Skeletal muscle tissue (tissue), 4 donors: ENCODE results near the gene NCKAP5. TPM values are rescaled to one million over a fixed set of nuclear protein-coding genes. Genes with fewer than 3 reads are reported as not detected.

Experiments
- H3K27ac ChIP-seq: one replicate; pipeline ENCODE4 v1.7.0; 2013; ENCODE audit warnings: mild to moderate bottlenecking, low read depth, low read length, inconsistent platforms
- H3K27me3 ChIP-seq, 3 donors: one replicate each; pipeline ENCODE4 v1.7.0; 2013; ENCODE audit warnings: low read length in 3 of 3; ENCODE audit not compliant: control insufficient read depth in 3 of 3, insufficient read depth in 3 of 3
- H3K36me3 ChIP-seq, 3 donors: one replicate each; pipeline ENCODE4 v1.7.0; 2013; ENCODE audit warnings: low read length in 3 of 3; ENCODE audit not compliant: control insufficient read depth in 3 of 3, insufficient read depth in 3 of 3
- H3K4me1 ChIP-seq, 3 donors: one replicate each; pipeline ENCODE4 v1.7.0; 2013; ENCODE audit warnings: low read length in 3 of 3, mild to moderate bottlenecking in 3 of 3; ENCODE audit not compliant: control insufficient read depth in 3 of 3, insufficient read depth in 3 of 3
- H3K4me3 ChIP-seq, 3 donors: one replicate each; pipeline ENCODE4 v1.7.0; 2013; ENCODE audit warnings: low read length in 3 of 3
- H3K9ac ChIP-seq, 3 donors: one replicate each; pipeline ENCODE4 v1.7.0; 2013; ENCODE audit warnings: low read length in 3 of 3, mild to moderate bottlenecking in 3 of 3, moderate library complexity in 2 of 3, low read depth in 1 of 3
- H3K9me3 ChIP-seq, 3 donors: one replicate each; pipeline ENCODE4 v1.7.0; 2013; ENCODE audit warnings: low read length in 3 of 3; ENCODE audit not compliant: control insufficient read depth in 3 of 3
- total RNA-seq: library from RNA; depleted of rRNA; stranded (reverse); fragments of >200 nt; gene quantifications from one replicate; pipeline ENCODE4 v1.2.3, GENCODE V29; 2014
- donor health status: Osteomylitis.

NCKAP5 gene
- total RNA-seq, 1 donor from 2014 or later = 5.7 TPM

GRCh38 chr2:133382566-133382965 lies 185.7 kb downstream of the NCKAP5 start:
- H3K4me1 ChIP-seq = no peaks in the 10 kb centered on the region
- H3K27me3 ChIP-seq = no peaks in the 10 kb centered on the region
- no peak overlapping the region for H3K9ac ChIP-seq
- H3K4me3 ChIP-seq = no peak overlapping the region
- no peaks in the 10 kb centered on the region for H3K36me3 ChIP-seq
- H3K27ac ChIP-seq = no peak overlapping the region
- no peaks in the 10 kb centered on the region for H3K9me3 ChIP-seq

GRCh38 chr2:133380991-133381390 lies 187.3 kb downstream of the NCKAP5 start:
- H3K4me1 ChIP-seq = no peaks in the 10 kb centered on the region
- no peak overlapping the region for H3K9ac ChIP-seq
- no peak overlapping the region for H3K4me3 ChIP-seq
- no peaks in the 10 kb centered on the region for H3K9me3 ChIP-seq
- H3K27me3 ChIP-seq = no peaks in the 10 kb centered on the region
- H3K36me3 ChIP-seq = no peaks in the 10 kb centered on the region
- no peak overlapping the region for H3K27ac ChIP-seq

GRCh38 chr2:133378928-133379549 lies 189.2 kb downstream of the NCKAP5 start:
- H3K36me3 ChIP-seq = no peaks in the 10 kb centered on the region
- H3K9me3 ChIP-seq = no peaks in the 10 kb centered on the region
- H3K27me3 ChIP-seq = no peaks in the 10 kb centered on the region
- H3K4me1 ChIP-seq = no peaks in the 10 kb centered on the region
- no peak overlapping the region for H3K27ac ChIP-seq
- H3K9ac ChIP-seq = no peak overlapping the region
- no peak overlapping the region for H3K4me3 ChIP-seq

GRCh38 chr2:133378386-133378785 lies 189.9 kb downstream of the NCKAP5 start:
- Histone ChIP-seq H3K36me3 (no peaks in the 10 kb centered on the region), H3K4me3 (no peak overlapping the region), H3K9me3 (no peaks in the 10 kb centered on the region), H3K9ac (no peak overlapping the region), H3K27ac (no peak overlapping the region), H3K27me3 (no peaks in the 10 kb centered on the region), H3K4me1 (no peaks in the 10 kb centered on the region)

- Histone ChIP-seq H3K9ac (no peak overlapping the region), H3K36me3 (no peaks in the 10 kb centered on the region), H3K9me3 (no peaks in the 10 kb centered on the region), H3K27ac (no peak overlapping the region), H3K4me1 (no peaks in the 10 kb centered on the region), H3K27me3 (no peaks in the 10 kb centered on the region), H3K4me3 (no peak overlapping the region)
These were observed 190.7 kb downstream of the NCKAP5 start for GRCh38 chr2:133377599-133377998.

- H3K27me3 ChIP-seq = no peaks in the 10 kb centered on the region
These were observed 191.2 kb downstream of the NCKAP5 start for GRCh38 chr2:133377021-133377481.

DNA sequence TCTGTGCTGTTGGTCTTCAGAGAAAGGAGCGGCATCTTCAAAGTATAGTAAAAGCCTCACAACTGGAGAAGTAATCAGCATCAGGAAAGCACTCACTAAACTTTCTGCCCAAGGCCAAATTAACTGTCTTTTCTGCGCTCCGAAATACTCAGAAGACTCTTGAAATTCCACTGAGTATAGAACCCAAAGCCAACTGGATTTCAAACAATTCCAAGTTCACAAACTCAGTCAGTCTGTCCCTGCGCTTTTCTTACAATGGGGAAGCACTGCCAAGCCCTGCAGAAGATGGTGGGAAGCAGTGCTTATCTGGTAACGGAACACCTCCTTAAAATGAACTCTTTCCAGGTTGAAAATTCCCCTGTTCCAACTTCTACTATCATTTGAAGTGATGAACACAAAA lies 193.5 kb downstream of the NCKAP5 start:
- H3K9ac ChIP-seq = no peak overlapping the region
- H3K4me1 ChIP-seq = no peaks in the 10 kb centered on the region
- H3K4me3 ChIP-seq = no peak overlapping the region
- no peaks in the 10 kb centered on the region for H3K36me3 ChIP-seq
- H3K9me3 ChIP-seq = no peaks in the 10 kb centered on the region
- no peaks in the 10 kb centered on the region for H3K27me3 ChIP-seq
- H3K27ac ChIP-seq = no peak overlapping the region

More at GRCh38 chr2:133377021-133377481, 191.2 kb downstream of the NCKAP5 start:
- no peak overlapping the region for H3K27ac ChIP-seq
- no peak overlapping the region for H3K9ac ChIP-seq
- no peaks in the 10 kb centered on the region for H3K9me3 ChIP-seq
- no peaks in the 10 kb centered on the region for H3K4me1 ChIP-seq
- no peaks in the 10 kb centered on the region for H3K36me3 ChIP-seq
- H3K4me3 ChIP-seq = no peak overlapping the region

GRCh38 chr2:133371286-133371685 lies 197.0 kb downstream of the NCKAP5 start:
- Histone ChIP-seq H3K36me3 (no peaks in the 10 kb centered on the region), H3K27ac (no peak overlapping the region), H3K4me3 (no peak overlapping the region), H3K27me3 (no peaks in the 10 kb centered on the region), H3K4me1 (no peaks in the 10 kb centered on the region), H3K9ac (no peak overlapping the region), H3K9me3 (no peaks in the 10 kb centered on the region)

- Histone ChIP-seq H3K9ac (no peak overlapping the region), H3K27ac (no peak overlapping the region)
These were observed 198.2 kb downstream of the NCKAP5 start for GRCh38 chr2:133369901-133370658.

GRCh38 chr2:133365117-133365516 lies 203.1 kb downstream of the NCKAP5 start:
- H3K27ac ChIP-seq = no peak overlapping the region
- no peak overlapping the region for H3K9ac ChIP-seq
- H3K36me3 ChIP-seq = no peaks in the 10 kb centered on the region
- H3K4me1 ChIP-seq = no peaks in the 10 kb centered on the region
- H3K27me3 ChIP-seq = no peaks in the 10 kb centered on the region
- H3K9me3 ChIP-seq = no peaks in the 10 kb centered on the region
- no peak overlapping the region for H3K4me3 ChIP-seq

More at GRCh38 chr2:133369901-133370658, 198.2 kb downstream of the NCKAP5 start:
- H3K4me3 ChIP-seq = no peak overlapping the region
- H3K36me3 ChIP-seq = no peaks in the 10 kb centered on the region
- H3K4me1 ChIP-seq = no peaks in the 10 kb centered on the region
- H3K27me3 ChIP-seq = no peaks in the 10 kb centered on the region
- H3K9me3 ChIP-seq = no peaks in the 10 kb centered on the region
